MM.1S (cell line): Measurements from ENCODE around the gene RCCD1.

Experiments used
- EZH2 ChIP-seq: fragments of 300-600 bp; sonication (generic); optimal IDR thresholded peaks from 2 replicates; pipeline ENCODE3; 2017; ENCODE audit warnings: low read depth, mild to moderate bottlenecking, antibody characterized with exemption, low read length, mixed read lengths
- EZH2phosphoT487 ChIP-seq: fragments of 300-600 bp; sonication (generic); IDR thresholded peaks from 2 replicates; pipeline ENCODE4 v1.6.1; 2018; ENCODE audit warnings: antibody characterized with exemption, low read length
- TF ChIP-seq, protein P1 (sequence below): fragments of 300-600 bp; sonication (generic); IDR thresholded peaks from 2 replicates; pipeline ENCODE4 v1.5.1; 2016; ENCODE audit warnings: antibody characterized with exemption, low read length, mixed read lengths

DNA sequence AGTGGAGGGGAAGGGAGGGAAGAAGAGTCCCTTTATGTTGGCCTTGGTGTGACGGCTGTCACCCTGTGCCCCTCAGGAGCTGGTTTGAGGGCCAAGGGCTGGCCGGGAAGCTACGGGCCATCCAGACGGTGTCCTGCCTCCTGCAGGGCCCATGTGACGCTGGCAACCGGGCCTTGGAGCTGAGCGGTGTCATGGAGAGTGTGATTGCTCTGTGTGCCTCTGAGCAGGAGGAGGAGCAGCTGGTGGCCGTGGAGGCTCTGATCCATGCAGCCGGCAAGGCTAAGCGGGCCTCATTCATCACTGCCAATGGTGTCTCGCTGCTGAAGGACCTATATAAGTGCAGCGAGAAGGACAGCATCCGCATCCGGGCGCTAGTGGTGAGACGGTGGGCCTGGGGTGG lies 8.1 kb upstream of the RCCD1 start:
- TF ChIP-seq, protein P1, sequence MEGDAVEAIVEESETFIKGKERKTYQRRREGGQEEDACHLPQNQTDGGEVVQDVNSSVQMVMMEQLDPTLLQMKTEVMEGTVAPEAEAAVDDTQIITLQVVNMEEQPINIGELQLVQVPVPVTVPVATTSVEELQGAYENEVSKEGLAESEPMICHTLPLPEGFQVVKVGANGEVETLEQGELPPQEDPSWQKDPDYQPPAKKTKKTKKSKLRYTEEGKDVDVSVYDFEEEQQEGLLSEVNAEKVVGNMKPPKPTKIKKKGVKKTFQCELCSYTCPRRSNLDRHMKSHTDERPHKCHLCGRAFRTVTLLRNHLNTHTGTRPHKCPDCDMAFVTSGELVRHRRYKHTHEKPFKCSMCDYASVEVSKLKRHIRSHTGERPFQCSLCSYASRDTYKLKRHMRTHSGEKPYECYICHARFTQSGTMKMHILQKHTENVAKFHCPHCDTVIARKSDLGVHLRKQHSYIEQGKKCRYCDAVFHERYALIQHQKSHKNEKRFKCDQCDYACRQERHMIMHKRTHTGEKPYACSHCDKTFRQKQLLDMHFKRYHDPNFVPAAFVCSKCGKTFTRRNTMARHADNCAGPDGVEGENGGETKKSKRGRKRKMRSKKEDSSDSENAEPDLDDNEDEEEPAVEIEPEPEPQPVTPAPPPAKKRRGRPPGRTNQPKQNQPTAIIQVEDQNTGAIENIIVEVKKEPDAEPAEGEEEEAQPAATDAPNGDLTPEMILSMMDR = no peak
- TF ChIP-seq EZH2phosphoT487 = no peak
- TF ChIP-seq EZH2 = no peak
